Mesothelial cell of epicardium (in vitro differentiated cells): ENCODE data around the gene ABCG2. TPM values are rescaled to one million over a fixed set of nuclear protein-coding genes. Genes with fewer than 3 reads are reported as not detected.

Experiments used
- DNase-seq, 2 experiments: peaks; one replicate each; pipeline ENCODE4 v3.0.0; 2021; ENCODE audit warnings: low spot score in 2 of 2; ENCODE audit not compliant: unreplicated experiment in 2 of 2
- H3K27ac Mint-ChIP-seq: 2 replicates; pipeline ENCODE4 v1.8.0; 2021; ENCODE audit warnings: mixed read lengths
- H3K27me3 Mint-ChIP-seq: 2 replicates; pipeline ENCODE4 v1.8.0; 2021; ENCODE audit warnings: low read depth, mixed read lengths
- H3K36me3 Mint-ChIP-seq: 2 replicates; pipeline ENCODE4 v1.8.0; 2021; ENCODE audit warnings: mixed read lengths
- H3K4me1 Mint-ChIP-seq: 2 replicates; pipeline ENCODE4 v1.8.0; 2021; ENCODE audit warnings: mixed read lengths
- H3K4me3 Mint-ChIP-seq: 2 replicates; pipeline ENCODE4 v1.8.0; 2021; ENCODE audit warnings: mild to moderate bottlenecking, moderate library complexity, mixed read lengths
- H3K9me3 Mint-ChIP-seq: 2 replicates; pipeline ENCODE4 v1.8.0; 2021; ENCODE audit warnings: mixed read lengths
- total RNA-seq: library from RNA; stranded (reverse); gene quantifications from 3 replicates; pipeline ENCODE4 v1.2.1, GENCODE V29; 2021
- TF ChIP-seq, protein P1 (sequence below): fragments of 200-600 bp; sonication (generic); IDR thresholded peaks from one replicate; pipeline ENCODE4 v1.5.0; 2021; ENCODE audit warnings: antibody characterized with exemption; ENCODE audit not compliant: unreplicated experiment

ABCG2 gene
- total RNA-seq, 1 donor from 2014 or later, result 0.92 TPM

DNA sequence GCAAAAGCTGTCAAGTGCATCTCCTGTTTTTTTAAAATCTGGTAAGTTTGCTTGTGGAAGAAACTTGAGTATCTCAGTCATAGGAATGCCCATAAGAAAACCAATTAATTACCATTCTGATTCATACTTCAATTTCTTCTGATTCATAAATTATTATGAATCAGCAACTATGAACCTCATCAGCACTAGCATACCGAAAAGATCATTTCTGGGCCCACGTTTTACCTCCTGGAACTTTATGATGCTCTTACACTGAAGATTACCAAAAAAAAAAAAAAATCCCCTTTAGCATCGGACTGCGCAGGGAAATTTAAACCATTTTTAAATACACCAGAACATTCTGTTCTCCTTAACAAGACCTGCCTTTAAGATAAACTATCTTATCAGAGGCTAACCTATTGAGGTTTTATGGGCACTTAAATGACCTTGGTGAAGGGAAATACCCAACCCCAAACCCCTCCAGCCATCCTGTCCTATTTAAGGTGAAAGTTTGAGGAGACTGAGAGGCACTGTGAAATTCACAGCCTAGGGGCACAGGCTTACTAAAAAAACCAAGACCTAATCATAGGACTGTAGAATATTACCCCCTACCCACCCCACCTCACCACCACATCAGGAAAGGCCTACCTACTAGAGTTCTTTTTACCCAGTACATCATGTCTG is 38.2 kb upstream of the ABCG2 start:
- H3K27ac Mint-ChIP-seq, result no peak overlapping the region
- H3K4me1 Mint-ChIP-seq, result peaks cover 12% of the 10 kb centered on the region
- H3K27me3 Mint-ChIP-seq, result no peaks in the 10 kb centered on the region
- H3K36me3 Mint-ChIP-seq, result no peaks in the 10 kb centered on the region
- H3K4me3 Mint-ChIP-seq, result no peak overlapping the region
- no peaks in the 10 kb centered on the region for H3K9me3 Mint-ChIP-seq
- TF ChIP-seq, protein P1, sequence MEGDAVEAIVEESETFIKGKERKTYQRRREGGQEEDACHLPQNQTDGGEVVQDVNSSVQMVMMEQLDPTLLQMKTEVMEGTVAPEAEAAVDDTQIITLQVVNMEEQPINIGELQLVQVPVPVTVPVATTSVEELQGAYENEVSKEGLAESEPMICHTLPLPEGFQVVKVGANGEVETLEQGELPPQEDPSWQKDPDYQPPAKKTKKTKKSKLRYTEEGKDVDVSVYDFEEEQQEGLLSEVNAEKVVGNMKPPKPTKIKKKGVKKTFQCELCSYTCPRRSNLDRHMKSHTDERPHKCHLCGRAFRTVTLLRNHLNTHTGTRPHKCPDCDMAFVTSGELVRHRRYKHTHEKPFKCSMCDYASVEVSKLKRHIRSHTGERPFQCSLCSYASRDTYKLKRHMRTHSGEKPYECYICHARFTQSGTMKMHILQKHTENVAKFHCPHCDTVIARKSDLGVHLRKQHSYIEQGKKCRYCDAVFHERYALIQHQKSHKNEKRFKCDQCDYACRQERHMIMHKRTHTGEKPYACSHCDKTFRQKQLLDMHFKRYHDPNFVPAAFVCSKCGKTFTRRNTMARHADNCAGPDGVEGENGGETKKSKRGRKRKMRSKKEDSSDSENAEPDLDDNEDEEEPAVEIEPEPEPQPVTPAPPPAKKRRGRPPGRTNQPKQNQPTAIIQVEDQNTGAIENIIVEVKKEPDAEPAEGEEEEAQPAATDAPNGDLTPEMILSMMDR, result no peak
- DNase-seq, result no peak

DNA sequence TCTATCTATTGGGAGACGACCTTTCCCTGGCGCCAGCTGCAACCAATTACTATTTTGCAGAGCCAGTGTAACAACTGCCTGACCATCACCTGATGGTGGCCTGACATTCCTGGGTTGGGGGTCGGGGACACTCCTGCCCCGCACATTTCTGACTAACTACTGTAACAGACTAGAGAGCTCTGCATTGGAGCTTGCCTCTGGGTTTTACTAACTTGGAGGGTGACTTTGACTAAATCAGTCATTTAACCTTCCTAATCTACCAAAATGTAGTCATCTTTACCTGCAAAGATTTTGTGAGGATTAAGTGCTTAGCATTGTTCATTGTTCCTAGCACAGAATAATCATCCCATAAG is 37.5 kb upstream of the ABCG2 start:
- Mint-ChIP-seq H3K4me3 (no peak overlapping the region), H3K36me3 (no peaks in the 10 kb centered on the region)
- DNase-seq, result no peak

DNA sequence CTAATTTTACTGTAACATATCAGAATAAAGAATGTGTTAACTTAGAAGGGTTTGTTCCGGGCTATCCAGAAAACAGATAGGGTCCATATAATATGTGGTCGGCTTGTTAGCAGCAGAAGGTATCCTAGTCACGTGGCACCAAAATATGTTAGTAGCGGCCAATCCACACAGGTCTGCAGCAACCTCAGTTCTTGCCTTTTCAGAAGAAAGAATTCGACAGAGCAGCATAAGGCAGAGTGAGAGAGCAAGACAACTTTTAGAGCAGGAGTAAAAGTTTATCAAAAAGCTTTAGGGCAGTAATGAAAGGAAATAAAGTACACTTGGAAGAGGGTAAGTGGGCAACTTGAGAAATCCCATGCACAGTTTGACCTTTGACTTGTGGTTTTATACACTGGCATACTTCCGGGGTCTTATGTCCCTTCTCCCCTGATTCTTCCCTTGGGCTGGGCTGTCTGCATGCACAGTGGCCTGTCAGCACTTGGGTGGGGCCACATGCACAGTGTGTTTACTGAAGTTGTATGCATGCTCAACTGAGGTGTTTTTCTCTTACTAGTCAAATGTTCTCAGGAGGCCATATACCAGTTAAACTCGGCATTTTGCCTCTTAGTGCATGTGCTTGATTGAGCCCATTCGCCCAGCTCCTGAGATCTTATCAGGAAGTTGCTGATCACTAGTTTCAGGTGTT is 37.0 kb upstream of the ABCG2 start:
- no peak overlapping the region for H3K4me3 Mint-ChIP-seq
- H3K36me3 Mint-ChIP-seq, result no peaks in the 10 kb centered on the region
- H3K9me3 Mint-ChIP-seq, result no peaks in the 10 kb centered on the region
- H3K4me1 Mint-ChIP-seq, result peaks cover 12% of the 10 kb centered on the region
- H3K27ac Mint-ChIP-seq, result no peak overlapping the region
- TF ChIP-seq, protein P1, result no peak
- H3K27me3 Mint-ChIP-seq, result no peaks in the 10 kb centered on the region
- DNase-seq, result no peak

More for the DNA sequence above, 37.5 kb upstream of the ABCG2 start:
- H3K9me3 Mint-ChIP-seq, result no peaks in the 10 kb centered on the region
- no peaks in the 10 kb centered on the region for H3K27me3 Mint-ChIP-seq
- no peak overlapping the region for H3K27ac Mint-ChIP-seq
- TF ChIP-seq, protein P1, result no peak
- H3K4me1 Mint-ChIP-seq, result peaks cover 12% of the 10 kb centered on the region

DNA sequence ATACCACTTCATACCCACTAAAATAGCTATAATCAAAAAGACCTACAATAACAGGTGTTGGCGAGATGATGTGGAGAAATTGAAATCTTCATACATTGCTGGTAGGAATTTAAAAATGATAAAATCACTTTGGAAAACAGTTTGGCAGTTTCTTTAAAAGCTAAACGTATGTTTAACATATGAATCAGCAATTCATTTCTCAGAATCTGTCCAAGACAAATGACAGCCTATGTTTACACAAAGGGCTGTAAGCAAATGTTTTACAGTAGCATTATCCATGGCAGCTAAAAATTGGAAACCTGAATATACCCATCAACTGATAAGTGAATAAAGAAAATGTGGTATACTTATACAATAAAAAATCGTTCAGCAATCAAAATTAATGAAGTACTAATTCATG is 33.0 kb upstream of the ABCG2 start:
- no peaks in the 10 kb centered on the region for H3K36me3 Mint-ChIP-seq
- H3K4me1 Mint-ChIP-seq, result peaks cover 19% of the 10 kb centered on the region
- no peak for DNase-seq
- H3K27me3 Mint-ChIP-seq, result no peaks in the 10 kb centered on the region
- H3K9me3 Mint-ChIP-seq, result no peaks in the 10 kb centered on the region
- H3K4me3 Mint-ChIP-seq, result no peak overlapping the region
- no peak overlapping the region for H3K27ac Mint-ChIP-seq
- TF ChIP-seq, protein P1, result no peak

DNA sequence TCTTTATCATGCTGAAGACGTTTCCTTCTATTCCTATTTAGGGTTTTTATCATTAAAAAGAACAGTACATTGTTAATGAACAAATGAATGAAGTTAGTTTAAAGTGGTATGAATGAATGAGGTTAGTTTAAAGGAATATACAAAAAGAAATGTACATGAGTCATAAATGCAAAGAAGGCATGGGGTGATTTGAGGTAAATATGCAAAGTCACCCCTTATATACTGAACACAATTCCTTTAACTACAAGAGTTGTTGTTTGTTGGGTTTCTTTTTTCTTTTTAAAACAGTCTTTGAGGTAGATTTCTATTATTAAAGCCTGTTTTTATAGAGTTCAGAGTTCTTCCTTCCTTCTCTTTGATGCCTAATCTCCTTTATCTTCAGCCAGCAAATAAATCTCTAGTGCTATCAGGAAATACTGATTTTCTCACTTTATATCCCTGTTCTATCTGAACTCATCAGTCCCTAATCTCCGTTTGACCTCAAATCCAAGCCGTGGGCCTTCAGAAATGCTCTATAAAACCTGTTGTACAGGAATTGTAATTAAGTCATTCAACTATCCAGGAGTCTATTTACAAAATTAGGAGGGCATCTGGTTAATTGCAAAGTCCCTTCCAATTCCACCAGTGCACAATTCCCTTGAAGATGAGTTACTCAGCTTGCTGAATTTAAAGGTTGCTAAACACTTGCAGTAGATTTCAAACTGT is 31.6 kb upstream of the ABCG2 start:
- Mint-ChIP-seq H3K9me3 (peaks cover 11% of the 10 kb centered on the region), H3K27me3 (no peaks in the 10 kb centered on the region), H3K27ac (peak overlapping the region; percentile 47), H3K4me3 (no peak overlapping the region), H3K4me1 (peaks cover 9% of the 10 kb centered on the region), H3K36me3 (no peaks in the 10 kb centered on the region)
- TF ChIP-seq, protein P1, result no peak
- DNase-seq, result no peak
